Vagina (tissue), 2 donors: ENCODE results near the gene CASKIN2. TPM values are rescaled to one million over a fixed set of nuclear protein-coding genes. Genes with fewer than 3 reads are reported as not detected.

ENCODE experiments used
- DNase-seq, 2 donors: peaks; one replicate each; pipeline ENCODE4 v3.0.0-alpha.2; 2017; ENCODE audit errors: extremely low spot score in 2 of 2
- H3K27ac ChIP-seq: fragments of 200-600 bp; sonication (generic); one replicate; pipeline ENCODE4 v1.5.1; 2019
- H3K27me3 ChIP-seq: fragments of 200-600 bp; sonication (generic); one replicate; pipeline ENCODE4 v1.5.1; 2019
- H3K36me3 ChIP-seq, 2 donors: fragments of 200-600 bp; sonication (generic); one replicate each; pipeline ENCODE4 v1.5.1; 2017 to 2019
- H3K4me1 ChIP-seq: fragments of 200-600 bp; sonication (generic); one replicate; pipeline ENCODE4 v1.5.1; 2019
- H3K4me3 ChIP-seq, 2 donors: fragments of 200-600 bp; sonication (generic); 1 replicate in 1 of 2; 2 replicates in 1 of 2; pipeline ENCODE4 v1.5.1; 2016 to 2019
- H3K9me3 ChIP-seq: fragments of 200-600 bp; sonication (generic); one replicate; pipeline ENCODE4 v1.5.1; 2019
- POLR2A ChIP-seq, 2 donors: fragments of 450-650 bp; IDR thresholded peaks; one replicate each; pipeline ENCODE4 v1.6.1; 2017; ENCODE audit warnings: antibody characterized with exemption in 2 of 2, mild to moderate bottlenecking in 2 of 2, moderate library complexity in 2 of 2
- POLR2AphosphoS5 ChIP-seq, 2 donors: sonication (generic); formaldehyde crosslinking; IDR thresholded peaks; one replicate each; pipeline ENCODE4 v1.9.0; 2017; ENCODE audit warnings: antibody characterized with exemption in 2 of 2, mild to moderate bottlenecking in 2 of 2, low read depth in 1 of 2; ENCODE audit not compliant: insufficient read depth in 1 of 2
- intact Hi-C: fragments of 100-400 bp; cut with DNase I; formaldehyde crosslinking; loops from one replicate; pipeline ENCODE4 v1.15.1; 2023
- total RNA-seq: library from RNA; depleted of rRNA; stranded (reverse); fragments of >200 nt; gene quantifications from one replicate; pipeline ENCODE4 v1.2.3, GENCODE V29; 2016
- TF ChIP-seq, protein P1 (sequence below), 3 experiments: fragments of 450-650 bp in 2 of 3; fragments of 200-600 bp in 1 of 3; sonication (generic) in 1 of 3; IDR thresholded peaks; one replicate each; pipeline ENCODE4 v1.5.1; 2017 to 2019; ENCODE audit warnings: antibody characterized with exemption in 3 of 3, mild to moderate bottlenecking in 2 of 3, moderate library complexity in 2 of 3

The CASKIN2 gene
- total RNA-seq, 1 donor from 2014 or later = 19.9 TPM

DNA sequence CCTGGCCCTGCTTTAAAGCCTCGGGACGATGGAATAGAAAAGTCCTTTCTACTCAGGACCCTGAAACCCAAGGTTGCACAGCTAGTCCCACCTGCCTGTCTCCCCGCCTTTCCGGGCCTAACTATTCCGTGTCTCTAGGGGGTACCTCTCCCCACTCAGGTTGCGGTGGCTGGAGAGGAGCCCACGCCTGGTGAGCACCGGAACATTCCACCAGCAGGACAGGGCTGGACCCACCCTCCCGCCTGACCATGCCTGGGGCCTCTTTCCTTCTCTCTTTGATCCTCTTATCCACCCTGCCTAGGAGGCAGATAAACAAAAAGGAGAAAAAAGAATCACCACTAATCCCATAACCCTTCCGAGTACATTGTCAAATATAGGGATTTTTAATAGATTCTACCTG lies 21.0 kb upstream of the CASKIN2 start:
- no peaks in the 10 kb centered on the region for H3K36me3 ChIP-seq
- H3K4me1 ChIP-seq = peaks cover 7% of the 10 kb centered on the region
- no peak overlapping the region for H3K4me3 ChIP-seq
- intact Hi-C loops = no loop called here
- H3K27ac ChIP-seq = no peak overlapping the region
- H3K27me3 ChIP-seq = no peaks in the 10 kb centered on the region
- H3K9me3 ChIP-seq = no peaks in the 10 kb centered on the region
- TF ChIP-seq POLR2AphosphoS5 (IDR thresholded peaks at IDR 0.05; ENCODE audit: insufficient read depth in 1 of 2, low read depth in 1 of 2) (no peak), POLR2A (IDR thresholded peaks at IDR 0.05) (no peak)
- TF ChIP-seq, protein P1, sequence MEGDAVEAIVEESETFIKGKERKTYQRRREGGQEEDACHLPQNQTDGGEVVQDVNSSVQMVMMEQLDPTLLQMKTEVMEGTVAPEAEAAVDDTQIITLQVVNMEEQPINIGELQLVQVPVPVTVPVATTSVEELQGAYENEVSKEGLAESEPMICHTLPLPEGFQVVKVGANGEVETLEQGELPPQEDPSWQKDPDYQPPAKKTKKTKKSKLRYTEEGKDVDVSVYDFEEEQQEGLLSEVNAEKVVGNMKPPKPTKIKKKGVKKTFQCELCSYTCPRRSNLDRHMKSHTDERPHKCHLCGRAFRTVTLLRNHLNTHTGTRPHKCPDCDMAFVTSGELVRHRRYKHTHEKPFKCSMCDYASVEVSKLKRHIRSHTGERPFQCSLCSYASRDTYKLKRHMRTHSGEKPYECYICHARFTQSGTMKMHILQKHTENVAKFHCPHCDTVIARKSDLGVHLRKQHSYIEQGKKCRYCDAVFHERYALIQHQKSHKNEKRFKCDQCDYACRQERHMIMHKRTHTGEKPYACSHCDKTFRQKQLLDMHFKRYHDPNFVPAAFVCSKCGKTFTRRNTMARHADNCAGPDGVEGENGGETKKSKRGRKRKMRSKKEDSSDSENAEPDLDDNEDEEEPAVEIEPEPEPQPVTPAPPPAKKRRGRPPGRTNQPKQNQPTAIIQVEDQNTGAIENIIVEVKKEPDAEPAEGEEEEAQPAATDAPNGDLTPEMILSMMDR (IDR thresholded peaks at IDR 0.05) = no peak
- DNase-seq = no peak

DNA sequence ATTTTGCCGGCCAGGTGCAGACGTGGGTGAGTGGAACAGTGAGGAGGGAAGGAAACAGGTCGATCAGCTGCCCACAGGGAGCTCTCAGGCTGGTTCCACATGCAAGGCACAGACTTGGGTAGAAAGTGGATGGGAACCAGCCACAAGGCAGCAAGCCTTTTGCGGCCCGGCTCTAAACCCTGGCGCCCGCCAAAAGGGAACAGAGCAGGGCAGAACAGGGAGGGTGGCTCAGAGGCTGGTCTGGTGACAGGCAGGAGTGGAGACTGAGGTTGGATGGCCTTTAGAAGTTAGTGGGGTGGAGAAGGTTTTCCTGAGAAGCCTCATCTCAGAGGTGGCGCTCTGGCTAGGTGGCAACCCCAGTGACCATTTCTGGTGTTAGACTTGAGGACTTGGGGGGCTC lies 20.5 kb upstream of the CASKIN2 start:
- Histone ChIP-seq H3K27ac (no peak overlapping the region), H3K36me3 (no peaks in the 10 kb centered on the region), H3K27me3 (no peaks in the 10 kb centered on the region), H3K9me3 (no peaks in the 10 kb centered on the region), H3K4me3 (no peak overlapping the region), H3K4me1 (peaks cover 7% of the 10 kb centered on the region)
- intact Hi-C loops = no loop called here
- no peak for DNase-seq
- TF ChIP-seq POLR2AphosphoS5 (IDR thresholded peaks at IDR 0.05; ENCODE audit: insufficient read depth in 1 of 2, low read depth in 1 of 2) = no peak

DNA sequence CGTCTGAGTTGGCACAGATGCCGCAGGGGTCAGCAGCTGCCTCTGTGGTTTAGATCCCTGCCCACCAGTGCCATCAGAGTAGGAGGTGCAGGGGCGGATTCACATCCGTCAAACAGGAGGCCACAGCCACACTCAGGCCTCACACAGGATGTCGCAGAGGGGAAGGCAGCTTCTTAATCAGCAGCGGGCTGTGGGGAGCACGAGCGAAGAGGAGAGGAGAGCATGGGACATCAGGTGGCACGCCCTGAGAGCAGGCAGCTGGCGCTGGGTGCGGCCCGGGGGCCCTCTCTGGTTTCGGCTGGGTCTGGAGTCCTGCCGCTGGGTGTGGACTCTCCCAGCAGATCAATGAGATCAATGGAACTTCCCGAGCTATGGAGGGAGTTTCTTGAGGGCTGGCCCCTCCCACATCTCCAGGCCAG lies 19.8 kb upstream of the CASKIN2 start:
- intact Hi-C loops = no loop called here
- Histone ChIP-seq H3K4me1 (peaks cover 4% of the 10 kb centered on the region), H3K27ac (no peak overlapping the region), H3K4me3 (no peak overlapping the region), H3K36me3 (no peaks in the 10 kb centered on the region), H3K27me3 (no peaks in the 10 kb centered on the region), H3K9me3 (no peaks in the 10 kb centered on the region)
- no peak for DNase-seq
- TF ChIP-seq, protein P1 (IDR thresholded peaks at IDR 0.05) = no peak
- TF ChIP-seq POLR2AphosphoS5 (IDR thresholded peaks at IDR 0.05; ENCODE audit: insufficient read depth in 1 of 2, low read depth in 1 of 2) = no peak
- no peak for TF ChIP-seq POLR2A (IDR thresholded peaks at IDR 0.05)

DNA sequence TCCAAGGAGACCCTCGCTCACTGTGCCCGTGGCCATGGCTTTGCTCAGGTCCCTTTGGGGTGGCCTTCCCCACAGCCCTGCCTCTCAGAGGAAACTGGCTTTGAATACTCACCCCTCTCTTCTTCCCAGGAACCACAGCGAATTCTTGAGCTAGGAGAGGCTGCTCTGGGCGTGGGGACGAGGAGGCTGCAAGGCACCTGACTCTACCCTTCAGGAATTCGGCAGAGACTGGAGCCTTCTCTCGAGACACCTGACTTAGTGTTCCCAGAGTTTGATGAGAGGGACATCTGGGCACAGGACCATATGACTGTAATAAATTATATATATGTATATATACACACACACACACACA lies 16.4 kb upstream of the CASKIN2 start:
- no peak overlapping the region for H3K27ac ChIP-seq
- intact Hi-C loops = no loop called here
- TF ChIP-seq POLR2A (IDR thresholded peaks at IDR 0.05) (no peak), POLR2AphosphoS5 (IDR thresholded peaks at IDR 0.05; ENCODE audit: insufficient read depth in 1 of 2, low read depth in 1 of 2) (no peak)
- TF ChIP-seq, protein P1 (IDR thresholded peaks at IDR 0.05) = no peak
- no peaks in the 10 kb centered on the region for H3K27me3 ChIP-seq
- no peaks in the 10 kb centered on the region for H3K9me3 ChIP-seq
- H3K4me1 ChIP-seq = peaks cover 3% of the 10 kb centered on the region
- no peak for DNase-seq
- no peak overlapping the region for H3K4me3 ChIP-seq
- no peaks in the 10 kb centered on the region for H3K36me3 ChIP-seq

DNA sequence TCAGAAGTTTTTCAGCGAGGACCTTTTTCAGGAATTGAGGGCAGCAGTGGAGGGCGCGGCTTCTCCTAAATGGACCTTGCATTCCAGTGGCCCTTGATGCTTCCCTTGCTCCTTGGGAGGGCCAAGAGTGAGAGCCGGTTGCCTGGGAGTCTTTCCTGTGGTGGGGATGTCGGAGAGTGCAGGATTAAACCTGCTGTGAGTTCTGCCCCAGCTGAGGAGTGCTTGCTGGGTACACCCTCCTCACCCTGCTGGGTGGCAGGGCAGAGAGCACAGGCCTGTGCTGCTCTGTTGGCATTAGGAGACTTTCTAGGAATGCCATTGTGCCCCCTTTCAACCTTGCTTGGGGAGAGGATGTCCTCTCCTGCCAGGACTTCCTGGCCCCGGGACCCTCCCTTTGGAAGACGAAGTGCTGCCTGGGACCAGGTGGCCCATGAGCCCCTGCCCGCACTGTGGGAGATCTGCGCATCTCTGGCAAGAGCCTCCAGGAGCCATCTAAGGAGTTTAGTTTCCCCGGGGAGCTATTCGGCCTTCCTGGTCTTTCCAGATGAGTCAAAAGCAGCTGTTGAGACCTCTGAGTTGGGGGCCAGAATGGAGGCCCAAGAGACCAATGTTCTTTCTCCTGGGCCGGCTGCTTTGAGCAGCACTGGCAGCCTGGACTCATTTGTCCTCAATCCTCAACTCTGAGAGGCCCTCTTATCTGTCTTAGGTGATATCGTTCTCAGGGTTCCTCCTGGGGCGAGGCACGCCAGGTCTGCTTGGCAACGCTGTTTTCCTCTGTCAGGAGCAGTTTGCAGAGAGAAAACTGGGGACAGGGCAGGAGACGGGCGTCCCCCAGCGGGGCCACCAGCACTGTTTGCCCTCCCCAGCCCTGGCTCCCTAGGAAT lies 15.7 kb upstream of the CASKIN2 start:
- Histone ChIP-seq H3K27me3 (no peaks in the 10 kb centered on the region), H3K9me3 (no peaks in the 10 kb centered on the region), H3K4me1 (peaks cover 10% of the 10 kb centered on the region), H3K36me3 (no peaks in the 10 kb centered on the region), H3K4me3 (no peak overlapping the region), H3K27ac (no peak overlapping the region)
- no peak for DNase-seq
- TF ChIP-seq POLR2A (IDR thresholded peaks at IDR 0.05) = no peak
- TF ChIP-seq, protein P1 (IDR thresholded peaks at IDR 0.05) = no peak
- TF ChIP-seq POLR2AphosphoS5 (IDR thresholded peaks at IDR 0.05; ENCODE audit: insufficient read depth in 1 of 2, low read depth in 1 of 2) = no peak
- intact Hi-C loops = no loop called here
